Nephron (organoid): ENCODE data around the gene DIAPH2.

Experiments used
- H3K27ac Mint-ChIP-seq, 3 experiments: 2 replicates each; pipeline ENCODE4 v1.8.0; 2020; ENCODE audit warnings: mixed read lengths in 3 of 3, mild to moderate bottlenecking in 2 of 3, moderate library complexity in 1 of 3
- H3K27me3 Mint-ChIP-seq: 2 replicates; pipeline ENCODE4 v1.8.0; 2021; ENCODE audit warnings: low read depth, mild to moderate bottlenecking, moderate library complexity, mixed read lengths
- H3K36me3 Mint-ChIP-seq: 2 replicates; pipeline ENCODE4 v1.8.0; 2020; ENCODE audit warnings: low read depth, mixed read lengths
- H3K4me1 Mint-ChIP-seq: 2 replicates; pipeline ENCODE4 v1.8.0; 2020; ENCODE audit warnings: mixed read lengths
- H3K4me3 Mint-ChIP-seq, 3 experiments: 2 replicates each; pipeline ENCODE4 v1.8.0; 2020; ENCODE audit warnings: mild to moderate bottlenecking in 3 of 3, mixed read lengths in 3 of 3, moderate library complexity in 2 of 3
- H3K9me3 Mint-ChIP-seq: 2 replicates; pipeline ENCODE4 v1.8.0; 2020; ENCODE audit warnings: mixed read lengths
- CTCF ChIP-seq, 3 experiments: fragments of 200-600 bp; sonication (generic); IDR thresholded peaks; one replicate each; pipeline ENCODE4 v1.5.0; 2021; ENCODE audit warnings: antibody characterized with exemption in 3 of 3; ENCODE audit not compliant: unreplicated experiment in 3 of 3

Gene DIAPH2

GRCh38 chrX:96685210-96686099 lies 813 bp downstream of the DIAPH2 start:
- peak overlapping the region; percentile 94 to 98 (median 95) for H3K27ac Mint-ChIP-seq
- H3K36me3 Mint-ChIP-seq, result no peaks in the 10 kb centered on the region
- H3K4me3 Mint-ChIP-seq, result peak overlapping the region; percentile 92 to 100 (median 97)
- no peak for TF ChIP-seq CTCF (IDR thresholded peaks at IDR 0.05; ENCODE audit: unreplicated experiment in 3 of 3)
- H3K27me3 Mint-ChIP-seq, result no peaks in the 10 kb centered on the region
- peaks cover 38% of the 10 kb centered on the region for H3K4me1 Mint-ChIP-seq
- no peaks in the 10 kb centered on the region for H3K9me3 Mint-ChIP-seq

GRCh38 chrX:96687776-96688175 lies 3.1 kb downstream of the DIAPH2 start:
- peak overlapping the region in 2 of 3 experiments; percentile 28 to 43 for H3K27ac Mint-ChIP-seq
- no peaks in the 10 kb centered on the region for H3K36me3 Mint-ChIP-seq
- no peaks in the 10 kb centered on the region for H3K9me3 Mint-ChIP-seq
- H3K27me3 Mint-ChIP-seq, result no peaks in the 10 kb centered on the region
- peak overlapping the region in 2 of 3 experiments; percentile 31 to 45 for H3K4me3 Mint-ChIP-seq
- peaks cover 38% of the 10 kb centered on the region for H3K4me1 Mint-ChIP-seq
- no peak for TF ChIP-seq CTCF (IDR thresholded peaks at IDR 0.05; ENCODE audit: unreplicated experiment in 3 of 3)

GRCh38 chrX:96688789-96689188 lies 4.1 kb downstream of the DIAPH2 start:
- Mint-ChIP-seq H3K4me1 (peaks cover 43% of the 10 kb centered on the region), H3K27me3 (no peaks in the 10 kb centered on the region), H3K36me3 (no peaks in the 10 kb centered on the region), H3K27ac (peak overlapping the region in 2 of 3 experiments; percentile 11 to 69), H3K9me3 (no peaks in the 10 kb centered on the region), H3K4me3 (no peak overlapping the region)
- TF ChIP-seq CTCF (IDR thresholded peaks at IDR 0.05; ENCODE audit: unreplicated experiment in 3 of 3), result no peak

- Mint-ChIP-seq H3K27me3 (no peaks in the 10 kb centered on the region), H3K27ac (peak overlapping the region in 2 of 3 experiments; percentile 69 to 76), H3K36me3 (no peaks in the 10 kb centered on the region), H3K4me3 (peak overlapping the region in 1 of 3 experiments; percentile 26), H3K4me1 (peaks cover 43% of the 10 kb centered on the region), H3K9me3 (no peaks in the 10 kb centered on the region)
- no peak for TF ChIP-seq CTCF (IDR thresholded peaks at IDR 0.05; ENCODE audit: unreplicated experiment in 3 of 3)
These were observed 5.3 kb downstream of the DIAPH2 start for GRCh38 chrX:96689991-96690390.

GRCh38 chrX:96692454-96692853 lies 7.8 kb downstream of the DIAPH2 start:
- Mint-ChIP-seq H3K36me3 (no peaks in the 10 kb centered on the region), H3K27ac (no peak overlapping the region), H3K4me3 (no peak overlapping the region), H3K4me1 (peaks cover 27% of the 10 kb centered on the region), H3K27me3 (no peaks in the 10 kb centered on the region), H3K9me3 (no peaks in the 10 kb centered on the region)
- no peak for TF ChIP-seq CTCF (IDR thresholded peaks at IDR 0.05; ENCODE audit: unreplicated experiment in 3 of 3)

GRCh38 chrX:96692890-96693289 lies 8.2 kb downstream of the DIAPH2 start:
- peaks cover 24% of the 10 kb centered on the region for H3K4me1 Mint-ChIP-seq
- no peaks in the 10 kb centered on the region for H3K9me3 Mint-ChIP-seq
- H3K4me3 Mint-ChIP-seq, result no peak overlapping the region
- no peaks in the 10 kb centered on the region for H3K36me3 Mint-ChIP-seq
- no peak overlapping the region for H3K27ac Mint-ChIP-seq
- no peaks in the 10 kb centered on the region for H3K27me3 Mint-ChIP-seq
- TF ChIP-seq CTCF (IDR thresholded peaks at IDR 0.05; ENCODE audit: unreplicated experiment in 3 of 3), result no peak
